ENCODE results near the gene OR52J3.

OR52J3 gene

GRCh38 chr11:5036669-5037068 is 9.7 kb upstream of the OR52J3 start:
- H3K4me3 ChIP-seq (ENCODE audit: low read length, poor library complexity, severe bottlenecking): no peak overlapping the region
- H3K36me3 ChIP-seq (ENCODE audit: insufficient read depth, low read length): no peaks in the 10 kb centered on the region
- no peaks in the 10 kb centered on the region for H3K9me2 ChIP-seq (replicated peaks; ENCODE audit: low read depth, low read length)
- H3K4me2 ChIP-seq (ENCODE audit: low read depth, low read length, poor library complexity, severe bottlenecking): no peak overlapping the region
- H3F3A ChIP-seq (ENCODE audit: low read depth): no peaks in the 10 kb centered on the region
- H3K27me3 ChIP-seq (ENCODE audit: insufficient read depth, low read length, poor library complexity, severe bottlenecking): no peaks in the 10 kb centered on the region
- H4K20me1 ChIP-seq (ENCODE audit: insufficient read depth, low read length, poor library complexity, severe bottlenecking): no peaks in the 10 kb centered on the region
- no peaks in the 10 kb centered on the region for H3K9me3 ChIP-seq (ENCODE audit: insufficient read depth, low read depth, low read length)
- H3K79me2 ChIP-seq (ENCODE audit: insufficient read depth, low read length): no peaks in the 10 kb centered on the region
- TF ChIP-seq EZH2phosphoT487 (IDR thresholded peaks at IDR 0.05; ENCODE audit: borderline replicate concordance): no peak
- TF ChIP-seq, protein P1, sequence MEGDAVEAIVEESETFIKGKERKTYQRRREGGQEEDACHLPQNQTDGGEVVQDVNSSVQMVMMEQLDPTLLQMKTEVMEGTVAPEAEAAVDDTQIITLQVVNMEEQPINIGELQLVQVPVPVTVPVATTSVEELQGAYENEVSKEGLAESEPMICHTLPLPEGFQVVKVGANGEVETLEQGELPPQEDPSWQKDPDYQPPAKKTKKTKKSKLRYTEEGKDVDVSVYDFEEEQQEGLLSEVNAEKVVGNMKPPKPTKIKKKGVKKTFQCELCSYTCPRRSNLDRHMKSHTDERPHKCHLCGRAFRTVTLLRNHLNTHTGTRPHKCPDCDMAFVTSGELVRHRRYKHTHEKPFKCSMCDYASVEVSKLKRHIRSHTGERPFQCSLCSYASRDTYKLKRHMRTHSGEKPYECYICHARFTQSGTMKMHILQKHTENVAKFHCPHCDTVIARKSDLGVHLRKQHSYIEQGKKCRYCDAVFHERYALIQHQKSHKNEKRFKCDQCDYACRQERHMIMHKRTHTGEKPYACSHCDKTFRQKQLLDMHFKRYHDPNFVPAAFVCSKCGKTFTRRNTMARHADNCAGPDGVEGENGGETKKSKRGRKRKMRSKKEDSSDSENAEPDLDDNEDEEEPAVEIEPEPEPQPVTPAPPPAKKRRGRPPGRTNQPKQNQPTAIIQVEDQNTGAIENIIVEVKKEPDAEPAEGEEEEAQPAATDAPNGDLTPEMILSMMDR (conservative IDR thresholded peaks at IDR 0.05; ENCODE audit: low read length): no peak
- no peaks in the 10 kb centered on the region for H3K4me1 ChIP-seq (ENCODE audit: insufficient read depth, low read length, poor library complexity, severe bottlenecking)
- H2AFZ ChIP-seq (ENCODE audit: low read length): no peak overlapping the region
- H3K9ac ChIP-seq (ENCODE audit: low read depth, low read length, poor library complexity, severe bottlenecking): no peak overlapping the region

GRCh38 chr11:5037926-5038325 is 8.4 kb upstream of the OR52J3 start:
- no peaks in the 10 kb centered on the region for H3K9me2 ChIP-seq (replicated peaks; ENCODE audit: low read depth, low read length)
- H3K27me3 ChIP-seq (ENCODE audit: insufficient read depth, low read length, poor library complexity, severe bottlenecking): no peaks in the 10 kb centered on the region
- no peaks in the 10 kb centered on the region for H4K20me1 ChIP-seq (ENCODE audit: insufficient read depth, low read length, poor library complexity, severe bottlenecking)
- H3K4me1 ChIP-seq (ENCODE audit: insufficient read depth, low read length, poor library complexity, severe bottlenecking): no peaks in the 10 kb centered on the region
- no peak overlapping the region for H3K4me2 ChIP-seq (ENCODE audit: low read depth, low read length, poor library complexity, severe bottlenecking)
- no peak for TF ChIP-seq EZH2phosphoT487 (IDR thresholded peaks at IDR 0.05; ENCODE audit: borderline replicate concordance)
- TF ChIP-seq, protein P1 (conservative IDR thresholded peaks at IDR 0.05; ENCODE audit: low read length): no peak
- no peak overlapping the region for H2AFZ ChIP-seq (ENCODE audit: low read length)
- H3K79me2 ChIP-seq (ENCODE audit: insufficient read depth, low read length): no peaks in the 10 kb centered on the region
- H3K9me3 ChIP-seq (ENCODE audit: insufficient read depth, low read depth, low read length): no peaks in the 10 kb centered on the region
- no peak overlapping the region for H3K4me3 ChIP-seq (ENCODE audit: low read length, poor library complexity, severe bottlenecking)
- no peaks in the 10 kb centered on the region for H3K36me3 ChIP-seq (ENCODE audit: insufficient read depth, low read length)
- no peak overlapping the region for H3K9ac ChIP-seq (ENCODE audit: low read depth, low read length, poor library complexity, severe bottlenecking)
- H3F3A ChIP-seq (ENCODE audit: low read depth): no peaks in the 10 kb centered on the region

- no peak overlapping the region for H3K4me2 ChIP-seq (ENCODE audit: low read depth, low read length, poor library complexity, severe bottlenecking)
- H3K9me2 ChIP-seq (replicated peaks; ENCODE audit: low read depth, low read length): no peaks in the 10 kb centered on the region
- H3K9me3 ChIP-seq (ENCODE audit: insufficient read depth, low read depth, low read length): no peaks in the 10 kb centered on the region
- no peak overlapping the region for H3K9ac ChIP-seq (ENCODE audit: low read depth, low read length, poor library complexity, severe bottlenecking)
- H2AFZ ChIP-seq (ENCODE audit: low read length): no peak overlapping the region
- no peak for TF ChIP-seq EZH2phosphoT487 (IDR thresholded peaks at IDR 0.05; ENCODE audit: borderline replicate concordance)
- TF ChIP-seq, protein P1 (conservative IDR thresholded peaks at IDR 0.05; ENCODE audit: low read length): no peak
- H3K4me1 ChIP-seq (ENCODE audit: insufficient read depth, low read length, poor library complexity, severe bottlenecking): no peaks in the 10 kb centered on the region
- H3K4me3 ChIP-seq (ENCODE audit: low read length, poor library complexity, severe bottlenecking): no peak overlapping the region
- H4K20me1 ChIP-seq (ENCODE audit: insufficient read depth, low read length, poor library complexity, severe bottlenecking): no peaks in the 10 kb centered on the region
- no peaks in the 10 kb centered on the region for H3F3A ChIP-seq (ENCODE audit: low read depth)
- no peaks in the 10 kb centered on the region for H3K27me3 ChIP-seq (ENCODE audit: insufficient read depth, low read length, poor library complexity, severe bottlenecking)
- no peaks in the 10 kb centered on the region for H3K79me2 ChIP-seq (ENCODE audit: insufficient read depth, low read length)
- no peaks in the 10 kb centered on the region for H3K36me3 ChIP-seq (ENCODE audit: insufficient read depth, low read length)
These were observed 8.0 kb upstream of the OR52J3 start for GRCh38 chr11:5038341-5038740.

Measured in Loucy (cell line).